Astrocyte (in vitro differentiated cells and primary cell): ENCODE data around the gene PRR9. TPM values are rescaled to one million over a fixed set of nuclear protein-coding genes. Genes with fewer than 3 reads are reported as not detected.

Experiments used
- DNase-seq: peaks from one replicate; pipeline ENCODE4 v3.0.0-alpha.2; 2010; ENCODE audit warnings: low read depth
- FAIRE-seq: peaks from 2 replicates; lab custom pipeline; 2011; peaks lifted over from hg19 to GRCh38; lab: Jason Lieb, UNC
- H2AFZ ChIP-seq: 2 replicates; pipeline ENCODE4 v1.6.0; 2012; ENCODE audit warnings: low read depth, low read length, inconsistent platforms
- H3K27ac ChIP-seq: 2 replicates; pipeline ENCODE4 v1.5.1; 2011; ENCODE audit warnings: low read depth, low read length, inconsistent platforms
- H3K27me3 ChIP-seq: 2 replicates; pipeline ENCODE4 v1.6.0; 2011; ENCODE audit warnings: low read length, inconsistent platforms; ENCODE audit not compliant: insufficient read depth
- H3K36me3 ChIP-seq: 2 replicates; pipeline ENCODE4 v1.5.1; 2011; ENCODE audit warnings: low read length, inconsistent platforms; ENCODE audit not compliant: insufficient read depth
- H3K4me1 ChIP-seq: 2 replicates; pipeline ENCODE4 v1.5.1; 2011; ENCODE audit warnings: low read length, inconsistent platforms; ENCODE audit not compliant: insufficient read depth
- H3K4me2 ChIP-seq: 2 replicates; pipeline ENCODE4 v1.6.0; 2012; ENCODE audit warnings: low read length, inconsistent platforms
- H3K4me3 ChIP-seq: 2 replicates; pipeline ENCODE4 v1.5.1; 2011; ENCODE audit warnings: low read depth, mild to moderate bottlenecking, low read length, inconsistent platforms; ENCODE audit not compliant: insufficient read depth
- H3K79me2 ChIP-seq: 2 replicates; pipeline ENCODE4 v1.6.0; 2012; ENCODE audit warnings: mild to moderate bottlenecking, low read length, inconsistent platforms; ENCODE audit not compliant: insufficient read depth
- H3K9ac ChIP-seq: 2 replicates; pipeline ENCODE4 v1.6.0; 2012; ENCODE audit warnings: mild to moderate bottlenecking, low read length, inconsistent platforms
- H3K9me3 ChIP-seq: 2 replicates; pipeline ENCODE4 v1.5.1; 2012; ENCODE audit warnings: low read depth, mild to moderate bottlenecking, low read length, inconsistent platforms; ENCODE audit not compliant: insufficient read depth
- H4K20me1 ChIP-seq: 2 replicates; pipeline ENCODE4 v1.6.0; 2012; ENCODE audit warnings: low read length, inconsistent platforms; ENCODE audit not compliant: insufficient read depth
- H3K27ac Mint-ChIP-seq: one replicate; pipeline ENCODE4 v1.8.0; 2021; ENCODE audit warnings: mild to moderate bottlenecking, mixed read lengths; ENCODE audit not compliant: unreplicated experiment
- H3K27me3 Mint-ChIP-seq: one replicate; pipeline ENCODE4 v1.8.0; 2021; ENCODE audit warnings: low read depth, mixed read lengths; ENCODE audit not compliant: unreplicated experiment
- H3K36me3 Mint-ChIP-seq: one replicate; pipeline ENCODE4 v1.8.0; 2021; ENCODE audit warnings: low read depth, mixed read lengths; ENCODE audit not compliant: unreplicated experiment
- H3K4me1 Mint-ChIP-seq: one replicate; pipeline ENCODE4 v1.8.0; 2021; ENCODE audit warnings: low read depth, mixed read lengths; ENCODE audit not compliant: unreplicated experiment
- H3K4me3 Mint-ChIP-seq: one replicate; pipeline ENCODE4 v1.8.0; 2021; ENCODE audit warnings: mild to moderate bottlenecking, moderate library complexity, mixed read lengths; ENCODE audit not compliant: unreplicated experiment
- H3K9me3 Mint-ChIP-seq: one replicate; pipeline ENCODE4 v1.8.0; 2021; ENCODE audit warnings: mild to moderate bottlenecking, mixed read lengths; ENCODE audit not compliant: unreplicated experiment
- EZH2 ChIP-seq: IDR thresholded peaks from 2 replicates; pipeline ENCODE4 v1.6.1; 2012; ENCODE audit warnings: mild to moderate bottlenecking, low read length, inconsistent platforms; ENCODE audit not compliant: insufficient read depth
- total RNA-seq: library from RNA; stranded (reverse); gene quantifications from 2 replicates; pipeline ENCODE4 v1.2.1, GENCODE V29; 2021
- TF ChIP-seq, protein P1 (sequence below): IDR thresholded peaks from 2 replicates; pipeline ENCODE4 v1.5.1; 2011; ENCODE audit warnings: low read depth, mild to moderate bottlenecking, inconsistent platforms, low read length, moderate library complexity; ENCODE audit not compliant: insufficient read depth

PRR9 gene
- total RNA-seq, 1 donor from 2014 or later, result 0.52 TPM

DNA sequence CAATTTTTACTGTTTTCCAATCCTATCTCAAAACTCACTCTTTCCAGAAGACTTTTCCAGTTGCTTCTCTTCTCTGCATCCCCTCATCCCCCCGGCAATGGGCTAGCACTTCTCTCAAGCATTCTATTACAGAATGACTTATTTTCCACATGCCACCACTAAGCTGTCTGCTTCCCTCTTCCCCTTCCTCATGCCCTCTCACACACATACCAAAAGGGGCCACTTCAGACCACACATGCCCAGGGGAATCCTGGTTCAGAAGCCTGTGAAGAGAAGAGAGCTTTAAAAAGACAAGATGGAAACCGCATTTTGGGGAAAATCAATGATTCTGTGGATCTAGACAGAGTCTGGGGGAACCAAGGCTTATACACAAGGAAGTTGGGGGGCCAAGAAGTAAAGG, 33.7 kb downstream of the PRR9 start:
- H2AFZ ChIP-seq, result no peak overlapping the region
- FAIRE-seq (no peak), DNase-seq (no peak)
- H3K9ac ChIP-seq, result no peak overlapping the region
- no peaks in the 10 kb centered on the region for H3K9me3 ChIP-seq
- Mint-ChIP-seq H3K27ac (no peak overlapping the region), H3K27me3 (peaks cover 23% of the 10 kb centered on the region), H3K4me1 (no peaks in the 10 kb centered on the region), H3K4me3 (no peak overlapping the region), H3K9me3 (no peaks in the 10 kb centered on the region), H3K36me3 (no peaks in the 10 kb centered on the region)
- H3K4me1 ChIP-seq, result no peaks in the 10 kb centered on the region
- no peak overlapping the region for H3K27ac ChIP-seq
- H3K4me3 ChIP-seq, result no peak overlapping the region
- no peaks in the 10 kb centered on the region for H4K20me1 ChIP-seq
- no peak overlapping the region for H3K4me2 ChIP-seq
- no peaks in the 10 kb centered on the region for H3K79me2 ChIP-seq
- H3K27me3 ChIP-seq, result no peaks in the 10 kb centered on the region
- no peaks in the 10 kb centered on the region for H3K36me3 ChIP-seq
- no peak for TF ChIP-seq EZH2
- TF ChIP-seq, protein P1, sequence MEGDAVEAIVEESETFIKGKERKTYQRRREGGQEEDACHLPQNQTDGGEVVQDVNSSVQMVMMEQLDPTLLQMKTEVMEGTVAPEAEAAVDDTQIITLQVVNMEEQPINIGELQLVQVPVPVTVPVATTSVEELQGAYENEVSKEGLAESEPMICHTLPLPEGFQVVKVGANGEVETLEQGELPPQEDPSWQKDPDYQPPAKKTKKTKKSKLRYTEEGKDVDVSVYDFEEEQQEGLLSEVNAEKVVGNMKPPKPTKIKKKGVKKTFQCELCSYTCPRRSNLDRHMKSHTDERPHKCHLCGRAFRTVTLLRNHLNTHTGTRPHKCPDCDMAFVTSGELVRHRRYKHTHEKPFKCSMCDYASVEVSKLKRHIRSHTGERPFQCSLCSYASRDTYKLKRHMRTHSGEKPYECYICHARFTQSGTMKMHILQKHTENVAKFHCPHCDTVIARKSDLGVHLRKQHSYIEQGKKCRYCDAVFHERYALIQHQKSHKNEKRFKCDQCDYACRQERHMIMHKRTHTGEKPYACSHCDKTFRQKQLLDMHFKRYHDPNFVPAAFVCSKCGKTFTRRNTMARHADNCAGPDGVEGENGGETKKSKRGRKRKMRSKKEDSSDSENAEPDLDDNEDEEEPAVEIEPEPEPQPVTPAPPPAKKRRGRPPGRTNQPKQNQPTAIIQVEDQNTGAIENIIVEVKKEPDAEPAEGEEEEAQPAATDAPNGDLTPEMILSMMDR, result no peak

DNA sequence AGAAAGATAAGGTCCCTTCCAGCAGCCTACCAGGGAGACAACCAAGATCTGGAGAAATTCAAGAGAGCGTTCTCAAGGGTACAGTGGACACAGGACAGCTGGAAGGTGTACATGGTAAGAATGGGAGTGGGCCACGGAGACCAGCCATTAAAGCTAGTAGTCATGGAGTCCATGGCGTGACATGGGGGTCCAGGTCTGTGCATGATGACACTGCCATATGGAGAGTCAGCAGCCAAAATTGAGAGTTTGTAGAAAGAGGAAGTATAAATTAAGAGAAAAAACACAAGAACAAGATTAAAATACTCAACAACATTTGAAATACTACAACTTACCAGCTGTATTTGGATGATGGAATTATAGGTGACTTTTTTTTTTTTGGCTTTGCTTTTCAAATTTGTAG, 34.2 kb downstream of the PRR9 start:
- Histone ChIP-seq H3K4me2 (no peak overlapping the region), H3K79me2 (no peaks in the 10 kb centered on the region), H3K36me3 (no peaks in the 10 kb centered on the region), H3K4me1 (no peaks in the 10 kb centered on the region), H4K20me1 (no peaks in the 10 kb centered on the region), H3K27ac (no peak overlapping the region), H3K4me3 (no peak overlapping the region), H3K27me3 (no peaks in the 10 kb centered on the region), H2AFZ (no peak overlapping the region), H3K9me3 (no peaks in the 10 kb centered on the region), H3K9ac (no peak overlapping the region)
- no peaks in the 10 kb centered on the region for H3K9me3 Mint-ChIP-seq
- FAIRE-seq, result no peak
- H3K27ac Mint-ChIP-seq, result no peak overlapping the region
- TF ChIP-seq, protein P1, result no peak
- no peak for TF ChIP-seq EZH2
- peaks cover 21% of the 10 kb centered on the region for H3K27me3 Mint-ChIP-seq
- DNase-seq, result no peak
- no peaks in the 10 kb centered on the region for H3K36me3 Mint-ChIP-seq
- no peaks in the 10 kb centered on the region for H3K4me1 Mint-ChIP-seq
- no peak overlapping the region for H3K4me3 Mint-ChIP-seq

DNA sequence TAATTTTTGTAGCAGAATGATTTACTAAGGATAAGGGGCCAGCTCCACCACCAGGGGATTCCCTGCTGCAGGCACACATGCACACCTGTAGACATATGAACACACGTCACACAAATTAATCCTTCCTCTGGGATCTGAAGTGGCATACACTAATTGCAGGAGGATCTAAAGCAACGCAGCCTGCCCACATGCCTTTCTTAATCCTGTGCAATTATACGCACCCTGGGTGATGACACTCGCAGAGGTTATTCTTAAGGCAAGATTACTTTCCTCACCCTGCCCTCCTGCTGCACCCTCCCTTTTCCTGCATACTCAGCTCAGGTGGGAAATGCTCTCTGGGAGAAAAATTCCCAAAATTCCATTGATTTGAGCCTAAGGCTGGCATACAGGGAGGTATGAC, 34.6 kb downstream of the PRR9 start:
- Histone ChIP-seq H3K9ac (no peak overlapping the region), H3K27me3 (no peaks in the 10 kb centered on the region), H3K79me2 (no peaks in the 10 kb centered on the region), H3K4me3 (no peak overlapping the region), H3K27ac (no peak overlapping the region), H2AFZ (no peak overlapping the region), H3K4me1 (no peaks in the 10 kb centered on the region), H3K9me3 (no peaks in the 10 kb centered on the region), H3K4me2 (no peak overlapping the region), H3K36me3 (no peaks in the 10 kb centered on the region), H4K20me1 (no peaks in the 10 kb centered on the region)
- H3K9me3 Mint-ChIP-seq, result no peaks in the 10 kb centered on the region
- no peaks in the 10 kb centered on the region for H3K4me1 Mint-ChIP-seq
- DNase-seq, result no peak
- FAIRE-seq, result no peak
- H3K36me3 Mint-ChIP-seq, result no peaks in the 10 kb centered on the region
- H3K4me3 Mint-ChIP-seq, result no peak overlapping the region
- H3K27ac Mint-ChIP-seq, result no peak overlapping the region
- peaks cover 21% of the 10 kb centered on the region for H3K27me3 Mint-ChIP-seq
- TF ChIP-seq EZH2, result no peak
- TF ChIP-seq, protein P1, result no peak
